ENCODE data around the gene KRTAP6-1.

KRTAP6-1 gene, protein sequence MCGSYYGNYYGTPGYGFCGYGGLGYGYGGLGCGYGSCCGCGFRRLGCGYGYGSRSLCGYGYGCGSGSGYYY

DNA sequence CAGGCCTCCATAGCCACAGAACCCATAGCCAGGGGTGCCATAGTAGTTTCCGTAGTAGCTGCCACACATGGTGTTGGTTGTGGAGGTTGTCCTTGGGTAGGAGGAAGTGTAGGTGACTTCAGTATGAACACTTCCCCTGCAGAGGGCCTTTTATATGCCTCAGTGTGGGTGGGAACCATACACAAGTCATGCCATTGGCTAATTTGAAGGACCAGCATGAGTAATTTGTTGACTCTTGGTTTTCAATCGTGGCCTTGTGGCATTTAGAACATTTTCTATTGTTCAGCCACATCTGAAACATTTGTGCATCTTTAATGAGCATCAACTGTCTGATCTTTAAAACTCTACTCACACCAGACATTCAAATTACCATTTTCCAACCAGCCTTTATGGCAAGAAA is at the start of gene KRTAP6-1:
Gene KRTAP6-1, minus strand, starts transcription at position 95 of the 400 bp plus-strand sequence. Its CDS starts 26 bp downstream, at position 69.
- H3K27ac ChIP-seq (ENCODE audit: low read depth in 2 of 2, low read length in 2 of 2): no peak within 1 kb of the TSS
- H3K27me3 ChIP-seq (ENCODE audit: control insufficient read depth in 2 of 2, insufficient read depth in 2 of 2, low read length in 2 of 2): no peaks in the 10 kb centered on the region
- no peaks in the 10 kb centered on the region for H3K4me1 ChIP-seq (ENCODE audit: control insufficient read depth in 2 of 2, insufficient read depth in 2 of 2, low read length in 2 of 2)
- H3K9me3 ChIP-seq (ENCODE audit: control insufficient read depth in 2 of 2, low read length in 2 of 2): peaks cover 2 to 4% of the 10 kb centered on the region in 2 donors
- no peak within 1 kb of the TSS for H3K9ac ChIP-seq (ENCODE audit: low read depth in 1 of 2, low read length in 2 of 2)
- H3K4me3 ChIP-seq (ENCODE audit: low read length in 2 of 2): no peak within 1 kb of the TSS
- no peaks in the 10 kb centered on the region for H3K36me3 ChIP-seq (ENCODE audit: control insufficient read depth in 2 of 2, insufficient read depth in 2 of 2, low read length in 2 of 2)

DNA sequence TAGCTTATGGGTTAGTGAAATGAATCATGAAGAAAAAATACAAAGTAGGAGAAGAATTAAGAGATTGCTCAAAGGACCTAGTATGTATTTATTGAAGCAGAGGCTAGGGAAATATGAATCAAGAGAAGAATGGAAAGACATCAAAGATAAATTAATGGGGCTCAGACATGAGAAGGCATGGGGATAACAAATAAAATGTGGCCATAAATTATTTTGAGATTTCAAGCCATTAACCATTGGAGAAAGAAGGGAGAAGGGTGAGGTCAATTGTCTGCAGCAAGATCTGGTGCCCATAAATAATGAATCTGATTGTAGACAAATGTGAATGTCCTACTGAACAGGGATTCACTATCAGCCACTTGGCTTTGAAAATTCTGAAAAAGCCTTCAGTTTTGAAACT is 39.2 kb upstream of the KRTAP6-1 start:
- Histone ChIP-seq H3K9me3 (ENCODE audit: control insufficient read depth in 2 of 2, low read length in 2 of 2) (no peaks in the 10 kb centered on the region), H3K4me3 (ENCODE audit: low read length in 2 of 2) (no peak overlapping the region)

DNA sequence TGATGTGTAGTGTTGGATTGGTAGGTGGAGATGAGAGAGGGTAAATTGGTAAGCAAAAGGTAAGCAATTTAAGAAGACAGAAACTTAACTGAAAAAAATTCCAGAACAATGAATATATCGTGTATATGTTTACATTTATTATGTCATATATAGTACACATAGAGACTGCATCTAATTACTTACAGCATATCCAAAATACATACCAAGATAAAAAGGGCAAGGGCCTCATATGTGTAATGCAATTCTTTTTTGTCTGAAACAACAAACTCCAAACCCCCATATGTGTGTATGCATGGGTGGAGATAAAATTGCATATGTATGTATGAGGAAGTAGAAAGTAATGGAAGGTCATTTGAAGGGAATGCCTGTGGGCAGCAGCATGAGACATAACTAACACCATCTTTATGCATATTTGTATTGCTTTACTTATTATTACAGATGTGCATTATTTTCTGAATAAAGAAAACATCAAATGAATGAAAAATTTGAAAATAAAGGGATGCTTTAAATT is 33.2 kb upstream of the KRTAP6-1 start:
- no peak overlapping the region for H3K27ac ChIP-seq (ENCODE audit: low read depth in 2 of 2, low read length in 2 of 2)

More for the DNA sequence above, 39.2 kb upstream of the KRTAP6-1 start:
- Histone ChIP-seq H3K9ac (ENCODE audit: low read depth in 1 of 2, low read length in 2 of 2) (no peak overlapping the region), H3K27me3 (ENCODE audit: control insufficient read depth in 2 of 2, insufficient read depth in 2 of 2, low read length in 2 of 2) (no peaks in the 10 kb centered on the region), H3K36me3 (ENCODE audit: control insufficient read depth in 2 of 2, insufficient read depth in 2 of 2, low read length in 2 of 2) (no peaks in the 10 kb centered on the region), H3K27ac (ENCODE audit: low read depth in 2 of 2, low read length in 2 of 2) (no peak overlapping the region), H3K4me1 (ENCODE audit: control insufficient read depth in 2 of 2, insufficient read depth in 2 of 2, low read length in 2 of 2) (no peaks in the 10 kb centered on the region)

DNA sequence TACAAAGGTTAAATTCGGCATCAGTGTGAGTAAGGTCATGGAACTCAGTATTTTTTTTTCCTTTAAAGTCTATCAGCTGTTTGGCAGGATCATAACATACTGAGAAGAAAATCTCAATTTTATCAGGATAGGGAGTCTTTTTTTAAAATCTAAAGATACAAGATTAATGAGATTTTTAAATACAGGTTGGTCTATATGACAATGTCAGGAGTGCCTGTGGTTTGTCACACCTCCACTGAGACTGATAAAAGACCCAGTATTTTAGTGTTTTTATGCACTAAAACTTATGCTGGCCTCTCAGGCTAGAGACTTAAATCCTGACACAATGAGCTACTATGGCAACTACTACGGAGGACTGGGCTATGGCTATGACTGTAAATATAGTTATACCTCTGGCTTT is 28.8 kb upstream of the KRTAP6-1 start, which contains the start of gene KRTAP20-3:
Gene KRTAP20-3, plus strand, starts transcription at position 301 of the 400 bp plus-strand sequence.
- Histone ChIP-seq H3K27me3 (ENCODE audit: control insufficient read depth in 2 of 2, insufficient read depth in 2 of 2, low read length in 2 of 2) (no peaks in the 10 kb centered on the region), H3K9me3 (ENCODE audit: control insufficient read depth in 2 of 2, low read length in 2 of 2) (peaks cover 0 to 6% of the 10 kb centered on the region in 2 donors), H3K4me3 (ENCODE audit: low read length in 2 of 2) (no peak within 1 kb of the TSS), H3K27ac (ENCODE audit: low read depth in 2 of 2, low read length in 2 of 2) (no peak within 1 kb of the TSS), H3K9ac (ENCODE audit: low read depth in 1 of 2, low read length in 2 of 2) (no peak within 1 kb of the TSS), H3K36me3 (ENCODE audit: control insufficient read depth in 2 of 2, insufficient read depth in 2 of 2, low read length in 2 of 2) (no peaks in the 10 kb centered on the region), H3K4me1 (ENCODE audit: control insufficient read depth in 2 of 2, insufficient read depth in 2 of 2, low read length in 2 of 2) (no peaks in the 10 kb centered on the region)

More for the DNA sequence above, 33.2 kb upstream of the KRTAP6-1 start:
- no peak overlapping the region for H3K9ac ChIP-seq (ENCODE audit: low read depth in 1 of 2, low read length in 2 of 2)
- peaks cover 0 to 2% of the 10 kb centered on the region in 2 donors for H3K9me3 ChIP-seq (ENCODE audit: control insufficient read depth in 2 of 2, low read length in 2 of 2)
- H3K27me3 ChIP-seq (ENCODE audit: control insufficient read depth in 2 of 2, insufficient read depth in 2 of 2, low read length in 2 of 2): no peaks in the 10 kb centered on the region
- no peaks in the 10 kb centered on the region for H3K36me3 ChIP-seq (ENCODE audit: control insufficient read depth in 2 of 2, insufficient read depth in 2 of 2, low read length in 2 of 2)
- no peak overlapping the region for H3K4me3 ChIP-seq (ENCODE audit: low read length in 2 of 2)
- no peaks in the 10 kb centered on the region for H3K4me1 ChIP-seq (ENCODE audit: control insufficient read depth in 2 of 2, insufficient read depth in 2 of 2, low read length in 2 of 2)

DNA sequence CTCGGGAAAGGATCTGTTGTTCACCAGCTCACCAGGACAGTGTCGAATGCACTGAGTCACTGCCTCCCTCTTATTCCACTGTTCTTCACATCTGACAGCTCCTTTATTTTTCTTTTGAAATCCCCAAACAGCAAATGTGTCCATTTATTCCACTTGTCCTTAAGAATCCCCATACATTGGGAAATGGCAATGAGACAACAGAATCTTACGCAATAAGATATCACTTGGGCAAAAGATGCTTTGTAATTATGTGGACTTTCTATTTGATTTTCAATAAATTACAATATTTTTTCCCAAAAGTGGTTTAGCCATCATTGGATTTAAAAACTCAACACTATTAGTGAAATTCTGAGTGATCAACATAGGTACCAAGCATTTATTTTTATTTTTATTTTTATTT is 25.0 kb upstream of the KRTAP6-1 start:
- Histone ChIP-seq H3K9me3 (ENCODE audit: control insufficient read depth in 2 of 2, low read length in 2 of 2) (peaks cover 0 to 3% of the 10 kb centered on the region in 2 donors), H3K4me3 (ENCODE audit: low read length in 2 of 2) (no peak overlapping the region), H3K9ac (ENCODE audit: low read depth in 1 of 2, low read length in 2 of 2) (no peak overlapping the region), H3K36me3 (ENCODE audit: control insufficient read depth in 2 of 2, insufficient read depth in 2 of 2, low read length in 2 of 2) (no peaks in the 10 kb centered on the region), H3K27me3 (ENCODE audit: control insufficient read depth in 2 of 2, insufficient read depth in 2 of 2, low read length in 2 of 2) (no peaks in the 10 kb centered on the region), H3K27ac (ENCODE audit: low read depth in 2 of 2, low read length in 2 of 2) (no peak overlapping the region), H3K4me1 (ENCODE audit: control insufficient read depth in 2 of 2, insufficient read depth in 2 of 2, low read length in 2 of 2) (no peaks in the 10 kb centered on the region)

DNA sequence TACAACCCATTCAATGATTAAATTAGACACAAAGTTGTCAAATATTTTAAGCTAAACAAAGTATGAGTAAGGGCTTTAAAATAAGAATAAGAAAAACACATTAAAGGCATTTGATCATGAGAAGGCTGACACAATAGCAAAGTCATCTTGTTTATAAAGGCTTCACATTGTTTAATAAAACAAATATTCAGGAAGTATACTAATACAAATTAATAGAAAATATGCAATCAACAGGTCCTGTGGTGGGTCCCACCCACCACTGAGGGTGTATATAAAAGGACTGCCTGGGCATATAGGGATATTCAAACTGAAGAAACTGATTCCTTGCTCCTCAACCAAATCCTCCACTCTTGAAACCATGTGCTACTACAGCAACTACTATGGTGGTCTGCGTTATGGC is 21.2 kb upstream of the KRTAP6-1 start, which contains the start of gene KRTAP20-2:
Gene KRTAP20-2, plus strand, starts transcription at position 301 of the 400 bp plus-strand sequence. Its CDS starts 58 bp downstream, at position 359.
- H3K9me3 ChIP-seq (ENCODE audit: control insufficient read depth in 2 of 2, low read length in 2 of 2): peaks cover 0 to 5% of the 10 kb centered on the region in 2 donors
- H3K4me3 ChIP-seq (ENCODE audit: low read length in 2 of 2): no peak within 1 kb of the TSS
- H3K27ac ChIP-seq (ENCODE audit: low read depth in 2 of 2, low read length in 2 of 2): no peak within 1 kb of the TSS
- H3K9ac ChIP-seq (ENCODE audit: low read depth in 1 of 2, low read length in 2 of 2): no peak within 1 kb of the TSS
- no peaks in the 10 kb centered on the region for H3K4me1 ChIP-seq (ENCODE audit: control insufficient read depth in 2 of 2, insufficient read depth in 2 of 2, low read length in 2 of 2)
- H3K27me3 ChIP-seq (ENCODE audit: control insufficient read depth in 2 of 2, insufficient read depth in 2 of 2, low read length in 2 of 2): no peaks in the 10 kb centered on the region
- no peaks in the 10 kb centered on the region for H3K36me3 ChIP-seq (ENCODE audit: control insufficient read depth in 2 of 2, insufficient read depth in 2 of 2, low read length in 2 of 2)

DNA sequence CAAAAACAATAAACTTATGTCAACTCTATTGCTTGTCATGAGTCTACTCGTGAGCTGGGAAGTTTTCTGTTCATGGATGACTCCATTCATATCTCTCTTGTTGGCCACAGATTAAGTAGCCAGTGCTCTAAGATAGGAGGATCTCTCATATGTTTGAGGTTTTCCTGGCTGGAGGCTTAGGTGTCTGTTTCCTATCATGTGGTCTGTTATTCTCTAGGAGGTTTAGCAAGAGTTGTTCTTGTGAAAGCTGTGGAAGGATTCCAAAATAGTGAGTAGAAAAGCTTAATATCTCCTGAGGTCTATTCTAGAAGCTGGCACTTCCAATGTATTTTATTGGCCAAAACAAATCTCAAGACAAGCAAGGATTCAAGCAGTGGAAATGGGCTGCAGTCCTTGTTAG is 15.5 kb upstream of the KRTAP6-1 start:
- no peaks in the 10 kb centered on the region for H3K4me1 ChIP-seq (ENCODE audit: control insufficient read depth in 2 of 2, insufficient read depth in 2 of 2, low read length in 2 of 2)
- H3K4me3 ChIP-seq (ENCODE audit: low read length in 2 of 2): no peak overlapping the region
- H3K9ac ChIP-seq (ENCODE audit: low read depth in 1 of 2, low read length in 2 of 2): no peak overlapping the region
- H3K27me3 ChIP-seq (ENCODE audit: control insufficient read depth in 2 of 2, insufficient read depth in 2 of 2, low read length in 2 of 2): no peaks in the 10 kb centered on the region
- H3K9me3 ChIP-seq (ENCODE audit: control insufficient read depth in 2 of 2, low read length in 2 of 2): peaks cover 0 to 5% of the 10 kb centered on the region in 2 donors
- H3K36me3 ChIP-seq (ENCODE audit: control insufficient read depth in 2 of 2, insufficient read depth in 2 of 2, low read length in 2 of 2): no peaks in the 10 kb centered on the region
- H3K27ac ChIP-seq (ENCODE audit: low read depth in 2 of 2, low read length in 2 of 2): no peak overlapping the region

DNA sequence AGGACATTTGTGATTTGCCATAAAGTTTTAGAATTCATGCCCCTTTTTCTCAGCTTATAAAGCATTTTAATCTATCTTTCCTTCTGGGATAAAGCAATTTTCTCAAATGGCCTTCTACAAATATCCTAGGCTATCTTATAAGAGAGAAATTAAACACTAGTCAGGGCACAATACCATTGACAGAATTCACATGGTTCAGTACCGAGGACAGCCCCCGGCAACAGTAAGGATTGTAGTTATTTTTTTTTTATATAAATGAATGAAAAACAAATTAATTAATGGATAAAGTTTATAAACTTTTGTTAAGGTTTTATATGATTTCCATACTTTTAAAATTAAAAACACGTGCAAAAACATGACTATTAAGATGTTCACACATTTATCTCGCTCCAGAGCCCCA is 14.4 kb upstream of the KRTAP6-1 start:
- Histone ChIP-seq H3K4me1 (ENCODE audit: control insufficient read depth in 2 of 2, insufficient read depth in 2 of 2, low read length in 2 of 2) (no peaks in the 10 kb centered on the region), H3K4me3 (ENCODE audit: low read length in 2 of 2) (no peak overlapping the region), H3K36me3 (ENCODE audit: control insufficient read depth in 2 of 2, insufficient read depth in 2 of 2, low read length in 2 of 2) (no peaks in the 10 kb centered on the region), H3K27ac (ENCODE audit: low read depth in 2 of 2, low read length in 2 of 2) (no peak overlapping the region), H3K9me3 (ENCODE audit: control insufficient read depth in 2 of 2, low read length in 2 of 2) (peaks cover 4 to 10% of the 10 kb centered on the region in 2 donors), H3K9ac (ENCODE audit: low read depth in 1 of 2, low read length in 2 of 2) (no peak overlapping the region), H3K27me3 (ENCODE audit: control insufficient read depth in 2 of 2, insufficient read depth in 2 of 2, low read length in 2 of 2) (no peaks in the 10 kb centered on the region)

DNA sequence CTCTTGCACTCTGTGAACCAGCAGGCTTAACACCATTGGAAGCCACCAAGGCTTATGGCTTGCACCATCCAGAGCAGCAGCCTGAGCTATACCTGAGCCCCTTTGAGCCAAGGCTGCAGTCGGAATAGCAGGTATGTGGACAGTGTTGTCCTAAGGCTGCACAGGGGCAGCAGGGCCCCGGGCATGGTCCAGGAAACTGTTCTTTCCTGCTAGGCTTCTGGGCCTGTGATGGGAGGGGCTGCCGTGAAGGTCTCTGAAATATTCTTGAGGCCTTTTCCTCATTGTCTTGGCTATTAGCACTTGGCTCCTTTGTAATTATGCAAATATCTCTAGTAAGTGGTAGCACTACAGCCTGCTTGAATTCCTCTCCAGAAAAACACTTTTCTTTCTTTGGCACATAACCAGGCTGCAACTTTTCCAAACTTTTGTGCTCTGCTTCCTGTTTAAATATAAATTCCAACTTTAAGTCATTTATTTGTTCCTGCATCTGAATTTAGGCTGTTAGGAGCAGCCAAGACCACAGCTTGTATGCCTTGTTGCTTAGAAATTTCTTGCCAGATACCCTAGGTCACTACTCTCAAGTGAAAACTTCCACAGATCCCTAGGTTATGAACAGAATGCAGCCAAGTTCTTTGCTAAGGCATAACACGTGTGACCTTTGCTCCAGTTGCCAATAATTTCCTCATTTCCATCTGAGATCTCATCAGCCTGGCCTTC is 11.9 kb upstream of the KRTAP6-1 start:
- no peak overlapping the region for H3K9ac ChIP-seq (ENCODE audit: low read depth in 1 of 2, low read length in 2 of 2)
- no peaks in the 10 kb centered on the region for H3K36me3 ChIP-seq (ENCODE audit: control insufficient read depth in 2 of 2, insufficient read depth in 2 of 2, low read length in 2 of 2)
- no peaks in the 10 kb centered on the region for H3K27me3 ChIP-seq (ENCODE audit: control insufficient read depth in 2 of 2, insufficient read depth in 2 of 2, low read length in 2 of 2)
- H3K4me1 ChIP-seq (ENCODE audit: control insufficient read depth in 2 of 2, insufficient read depth in 2 of 2, low read length in 2 of 2): no peaks in the 10 kb centered on the region
- no peak overlapping the region for H3K4me3 ChIP-seq (ENCODE audit: low read length in 2 of 2)
- no peak overlapping the region for H3K27ac ChIP-seq (ENCODE audit: low read depth in 2 of 2, low read length in 2 of 2)
- peaks cover 4 to 5% of the 10 kb centered on the region in 2 donors for H3K9me3 ChIP-seq (ENCODE audit: control insufficient read depth in 2 of 2, low read length in 2 of 2)

DNA sequence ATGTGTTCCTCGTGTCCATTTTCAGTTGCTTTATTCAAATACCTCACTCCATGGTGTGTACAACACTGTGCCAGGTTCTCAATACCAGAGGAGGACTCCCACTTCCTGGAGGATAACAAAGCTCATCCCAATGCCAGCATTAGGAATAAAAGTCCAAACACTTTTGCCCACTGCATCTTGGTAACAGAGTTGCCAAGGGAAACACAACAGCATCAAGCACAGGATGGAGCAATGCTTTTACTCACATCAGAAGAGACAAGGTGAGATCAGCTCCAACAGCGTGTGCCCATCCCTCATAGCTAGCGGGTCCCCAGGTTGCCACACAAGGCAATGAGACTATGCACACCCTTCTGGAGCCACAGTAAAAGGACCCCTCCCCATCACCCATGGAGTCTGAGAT is 9.6 kb upstream of the KRTAP6-1 start:
- Histone ChIP-seq H3K4me3 (ENCODE audit: low read length in 2 of 2) (no peak overlapping the region), H3K9ac (ENCODE audit: low read depth in 1 of 2, low read length in 2 of 2) (no peak overlapping the region), H3K9me3 (ENCODE audit: control insufficient read depth in 2 of 2, low read length in 2 of 2) (peaks cover 4 to 5% of the 10 kb centered on the region in 2 donors), H3K27ac (ENCODE audit: low read depth in 2 of 2, low read length in 2 of 2) (no peak overlapping the region), H3K4me1 (ENCODE audit: control insufficient read depth in 2 of 2, insufficient read depth in 2 of 2, low read length in 2 of 2) (no peaks in the 10 kb centered on the region), H3K36me3 (ENCODE audit: control insufficient read depth in 2 of 2, insufficient read depth in 2 of 2, low read length in 2 of 2) (no peaks in the 10 kb centered on the region), H3K27me3 (ENCODE audit: control insufficient read depth in 2 of 2, insufficient read depth in 2 of 2, low read length in 2 of 2) (no peaks in the 10 kb centered on the region)

Data from mucosa of rectum (tissue), 2 donors.